ENCODE data around the gene LAMA4. TPM values are rescaled to one million over a fixed set of nuclear protein-coding genes. Genes with fewer than 3 reads are reported as not detected.

The LAMA4 gene
- total and polyA plus RNA-seq, 4 donors = 2.1 to 6.0 (median 3.5) TPM

DNA sequence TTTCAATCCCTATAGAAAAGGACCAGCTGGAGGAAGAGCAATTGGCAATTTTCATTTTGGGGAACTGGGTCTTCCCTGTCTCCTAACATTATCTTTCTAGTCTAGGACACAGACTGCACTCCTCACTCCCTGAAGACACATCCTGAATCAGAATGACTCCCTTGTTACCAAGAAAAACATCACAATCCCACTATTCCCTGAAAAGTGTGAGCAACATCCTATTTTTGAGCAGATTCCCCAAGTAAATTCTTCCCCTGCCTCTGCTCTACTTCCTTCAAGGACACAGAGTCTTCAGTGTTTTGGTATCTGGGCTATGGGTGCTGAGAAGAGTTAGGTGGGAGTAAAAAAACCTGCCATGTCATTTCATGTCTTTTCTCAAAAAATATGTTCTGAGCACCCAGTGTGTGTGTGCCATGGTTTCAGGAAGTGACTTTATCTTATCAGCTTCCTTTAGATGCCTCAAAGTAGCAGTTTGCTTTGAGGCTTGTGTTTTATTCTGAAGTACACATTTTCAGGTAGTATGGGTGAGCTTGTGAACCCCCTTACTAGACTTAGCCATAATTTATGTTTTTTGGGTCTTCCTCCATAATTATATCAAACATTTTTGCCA is 12.4 kb downstream of the LAMA4 start:
- no peaks in the 10 kb centered on the region for H3K9me3 ChIP-seq (ENCODE audit: control insufficient read depth in 4 of 4, low read length in 3 of 4)
- no peak overlapping the region for H3K27ac ChIP-seq (ENCODE audit: low read depth in 1 of 2, low read length in 2 of 2)
- peaks cover 0 to 5% (median 0%) of the 10 kb centered on the region in 4 donors for H3K4me1 ChIP-seq (ENCODE audit: control insufficient read depth in 4 of 4, insufficient read depth in 4 of 4, low read length in 3 of 4)
- TF ChIP-seq, protein P1, sequence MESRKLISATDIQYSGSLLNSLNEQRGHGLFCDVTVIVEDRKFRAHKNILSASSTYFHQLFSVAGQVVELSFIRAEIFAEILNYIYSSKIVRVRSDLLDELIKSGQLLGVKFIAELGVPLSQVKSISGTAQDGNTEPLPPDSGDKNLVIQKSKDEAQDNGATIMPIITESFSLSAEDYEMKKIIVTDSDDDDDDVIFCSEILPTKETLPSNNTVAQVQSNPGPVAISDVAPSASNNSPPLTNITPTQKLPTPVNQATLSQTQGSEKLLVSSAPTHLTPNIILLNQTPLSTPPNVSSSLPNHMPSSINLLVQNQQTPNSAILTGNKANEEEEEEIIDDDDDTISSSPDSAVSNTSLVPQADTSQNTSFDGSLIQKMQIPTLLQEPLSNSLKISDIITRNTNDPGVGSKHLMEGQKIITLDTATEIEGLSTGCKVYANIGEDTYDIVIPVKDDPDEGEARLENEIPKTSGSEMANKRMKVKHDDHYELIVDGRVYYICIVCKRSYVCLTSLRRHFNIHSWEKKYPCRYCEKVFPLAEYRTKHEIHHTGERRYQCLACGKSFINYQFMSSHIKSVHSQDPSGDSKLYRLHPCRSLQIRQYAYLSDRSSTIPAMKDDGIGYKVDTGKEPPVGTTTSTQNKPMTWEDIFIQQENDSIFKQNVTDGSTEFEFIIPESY (IDR thresholded peaks at IDR 0.05) = no peak
- TF ChIP-seq GABPA (IDR thresholded peaks at IDR 0.05 in 1 of 2, conservative IDR thresholded peaks at IDR 0.05 in 1 of 2) (no peak), YY1 (IDR thresholded peaks at IDR 0.05) (no peak), JUND (IDR thresholded peaks at IDR 0.05) (no peak), HNF4G (IDR thresholded peaks at IDR 0.05) (no peak)
- TF ChIP-seq, protein P2, sequence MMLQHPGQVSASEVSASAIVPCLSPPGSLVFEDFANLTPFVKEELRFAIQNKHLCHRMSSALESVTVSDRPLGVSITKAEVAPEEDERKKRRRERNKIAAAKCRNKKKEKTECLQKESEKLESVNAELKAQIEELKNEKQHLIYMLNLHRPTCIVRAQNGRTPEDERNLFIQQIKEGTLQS (IDR thresholded peaks at IDR 0.05) = no peak
- TF ChIP-seq, protein P3, sequence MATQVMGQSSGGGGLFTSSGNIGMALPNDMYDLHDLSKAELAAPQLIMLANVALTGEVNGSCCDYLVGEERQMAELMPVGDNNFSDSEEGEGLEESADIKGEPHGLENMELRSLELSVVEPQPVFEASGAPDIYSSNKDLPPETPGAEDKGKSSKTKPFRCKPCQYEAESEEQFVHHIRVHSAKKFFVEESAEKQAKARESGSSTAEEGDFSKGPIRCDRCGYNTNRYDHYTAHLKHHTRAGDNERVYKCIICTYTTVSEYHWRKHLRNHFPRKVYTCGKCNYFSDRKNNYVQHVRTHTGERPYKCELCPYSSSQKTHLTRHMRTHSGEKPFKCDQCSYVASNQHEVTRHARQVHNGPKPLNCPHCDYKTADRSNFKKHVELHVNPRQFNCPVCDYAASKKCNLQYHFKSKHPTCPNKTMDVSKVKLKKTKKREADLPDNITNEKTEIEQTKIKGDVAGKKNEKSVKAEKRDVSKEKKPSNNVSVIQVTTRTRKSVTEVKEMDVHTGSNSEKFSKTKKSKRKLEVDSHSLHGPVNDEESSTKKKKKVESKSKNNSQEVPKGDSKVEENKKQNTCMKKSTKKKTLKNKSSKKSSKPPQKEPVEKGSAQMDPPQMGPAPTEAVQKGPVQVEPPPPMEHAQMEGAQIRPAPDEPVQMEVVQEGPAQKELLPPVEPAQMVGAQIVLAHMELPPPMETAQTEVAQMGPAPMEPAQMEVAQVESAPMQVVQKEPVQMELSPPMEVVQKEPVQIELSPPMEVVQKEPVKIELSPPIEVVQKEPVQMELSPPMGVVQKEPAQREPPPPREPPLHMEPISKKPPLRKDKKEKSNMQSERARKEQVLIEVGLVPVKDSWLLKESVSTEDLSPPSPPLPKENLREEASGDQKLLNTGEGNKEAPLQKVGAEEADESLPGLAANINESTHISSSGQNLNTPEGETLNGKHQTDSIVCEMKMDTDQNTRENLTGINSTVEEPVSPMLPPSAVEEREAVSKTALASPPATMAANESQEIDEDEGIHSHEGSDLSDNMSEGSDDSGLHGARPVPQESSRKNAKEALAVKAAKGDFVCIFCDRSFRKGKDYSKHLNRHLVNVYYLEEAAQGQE (IDR thresholded peaks at IDR 0.05) = no peak
- TF ChIP-seq, protein P4, sequence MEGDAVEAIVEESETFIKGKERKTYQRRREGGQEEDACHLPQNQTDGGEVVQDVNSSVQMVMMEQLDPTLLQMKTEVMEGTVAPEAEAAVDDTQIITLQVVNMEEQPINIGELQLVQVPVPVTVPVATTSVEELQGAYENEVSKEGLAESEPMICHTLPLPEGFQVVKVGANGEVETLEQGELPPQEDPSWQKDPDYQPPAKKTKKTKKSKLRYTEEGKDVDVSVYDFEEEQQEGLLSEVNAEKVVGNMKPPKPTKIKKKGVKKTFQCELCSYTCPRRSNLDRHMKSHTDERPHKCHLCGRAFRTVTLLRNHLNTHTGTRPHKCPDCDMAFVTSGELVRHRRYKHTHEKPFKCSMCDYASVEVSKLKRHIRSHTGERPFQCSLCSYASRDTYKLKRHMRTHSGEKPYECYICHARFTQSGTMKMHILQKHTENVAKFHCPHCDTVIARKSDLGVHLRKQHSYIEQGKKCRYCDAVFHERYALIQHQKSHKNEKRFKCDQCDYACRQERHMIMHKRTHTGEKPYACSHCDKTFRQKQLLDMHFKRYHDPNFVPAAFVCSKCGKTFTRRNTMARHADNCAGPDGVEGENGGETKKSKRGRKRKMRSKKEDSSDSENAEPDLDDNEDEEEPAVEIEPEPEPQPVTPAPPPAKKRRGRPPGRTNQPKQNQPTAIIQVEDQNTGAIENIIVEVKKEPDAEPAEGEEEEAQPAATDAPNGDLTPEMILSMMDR (IDR thresholded peaks at IDR 0.05; ENCODE audit: low read depth, low read length, missing input control) = no peak
- H3K4me3 ChIP-seq (ENCODE audit: low read depth in 1 of 3, low read length in 3 of 3) = no peak overlapping the region
- H3K9ac ChIP-seq (ENCODE audit: low read depth in 1 of 2, low read length in 2 of 2) = no peak overlapping the region
- no peaks in the 10 kb centered on the region for H3K36me3 ChIP-seq (ENCODE audit: control insufficient read depth in 4 of 4, insufficient read depth in 3 of 4, low read depth in 1 of 4, low read length in 3 of 4)
- no peaks in the 10 kb centered on the region for H3K27me3 ChIP-seq (ENCODE audit: control insufficient read depth in 4 of 4, insufficient read depth in 4 of 4, low read length in 3 of 4)
- no peak for DNase-seq (ENCODE audit: low spot score)

DNA sequence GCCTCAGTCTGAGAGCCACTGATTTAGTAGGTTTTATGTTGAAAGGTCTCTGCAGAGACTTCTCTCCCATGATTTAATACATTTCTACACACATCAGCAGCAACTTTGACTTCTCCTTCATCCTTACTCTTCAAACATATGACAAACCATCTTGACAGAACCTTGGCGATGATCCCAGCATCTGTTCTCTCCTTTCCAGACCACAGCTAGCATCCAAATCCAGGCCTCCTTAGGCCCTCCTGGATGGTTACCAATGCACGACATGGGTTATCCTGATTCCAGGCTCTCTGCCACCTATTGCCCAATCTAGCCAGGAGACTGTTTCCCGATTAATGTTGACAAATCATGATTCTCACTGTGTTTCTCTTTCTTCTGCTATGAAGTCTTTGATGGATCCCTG is 16.8 kb downstream of the LAMA4 start:
- TF ChIP-seq HNF4G (IDR thresholded peaks at IDR 0.05) = no peak
- TF ChIP-seq RAD21 (IDR thresholded peaks at IDR 0.05) = peak in 1 of 2 donors; percentile 22
- peak in 1 of 2 donors; percentile 34 for TF ChIP-seq RXRA (IDR thresholded peaks at IDR 0.05)
- peak in 1 of 2 donors; percentile 16 for TF ChIP-seq HNF4A (conservative IDR thresholded peaks at IDR 0.05)
- TF ChIP-seq YY1 (IDR thresholded peaks at IDR 0.05) = no peak
- TF ChIP-seq, protein P2 (IDR thresholded peaks at IDR 0.05) = no peak
- TF ChIP-seq SP1 (IDR thresholded peaks at IDR 0.05) = peak; percentile 7
- no peaks in the 10 kb centered on the region for H3K9me3 ChIP-seq (ENCODE audit: control insufficient read depth in 4 of 4, low read length in 3 of 4)
- peaks cover 0 to 12% (median 4%) of the 10 kb centered on the region in 4 donors for H3K4me1 ChIP-seq (ENCODE audit: control insufficient read depth in 4 of 4, insufficient read depth in 4 of 4, low read length in 3 of 4)
- no peak overlapping the region for H3K9ac ChIP-seq (ENCODE audit: low read depth in 1 of 2, low read length in 2 of 2)
- no peak for DNase-seq (ENCODE audit: low spot score)
- no peaks in the 10 kb centered on the region for H3K27me3 ChIP-seq (ENCODE audit: control insufficient read depth in 4 of 4, insufficient read depth in 4 of 4, low read length in 3 of 4)
- H3K4me3 ChIP-seq (ENCODE audit: low read depth in 1 of 3, low read length in 3 of 3) = no peak overlapping the region
- H3K27ac ChIP-seq (ENCODE audit: low read depth in 1 of 2, low read length in 2 of 2) = no peak overlapping the region
- no peaks in the 10 kb centered on the region for H3K36me3 ChIP-seq (ENCODE audit: control insufficient read depth in 4 of 4, insufficient read depth in 3 of 4, low read depth in 1 of 4, low read length in 3 of 4)
- 48% methylated on average over 3 of the region's 3 CpGs for WGBS

Data from liver (tissue), 9 donors.